Tibial artery (tissue), 4 donors: Measurements from ENCODE around the gene CRY2.

ENCODE experiments used
- DNase-seq, 2 donors: peaks; one replicate each; pipeline ENCODE4 v3.0.0-alpha.2; 2019
- H3K27ac ChIP-seq, 2 donors: fragments of 200-600 bp; sonication (generic) in 1 of 2; 1 replicate in 1 of 2; 2 replicates in 1 of 2; pipeline ENCODE4 v1.5.1; 2018 to 2019; ENCODE audit warnings: mild to moderate bottlenecking in 1 of 2
- H3K27me3 ChIP-seq, 2 donors: fragments of 200-600 bp; sonication (generic) in 1 of 2; one replicate each; pipeline versions ENCODE4 v1.5.1 to v1.6.0; 2016 to 2019
- H3K36me3 ChIP-seq, 3 donors: fragments of 200-600 bp; sonication (generic) in 2 of 3; one replicate each; pipeline ENCODE4 v1.5.1; 2016 to 2019; ENCODE audit warnings: mild to moderate bottlenecking in 2 of 3
- H3K4me1 ChIP-seq, 4 donors: fragments of 200-600 bp; sonication (generic) in 2 of 4; 1 replicate in 3 of 4; 2 replicates in 1 of 4; pipeline ENCODE4 v1.5.1; 2016 to 2019
- H3K4me3 ChIP-seq, 2 donors: fragments of 200-600 bp; sonication (generic) in 1 of 2; 1 replicate in 1 of 2; 2 replicates in 1 of 2; pipeline ENCODE4 v1.5.1; 2018 to 2019; ENCODE audit warnings: mild to moderate bottlenecking in 2 of 2
- H3K9me3 ChIP-seq, 3 donors: fragments of 200-600 bp; sonication (generic) in 1 of 3; one replicate each; pipeline ENCODE4 v1.5.1; 2016 to 2019
- CTCF ChIP-seq, 2 experiments: fragments of 200-600 bp in 1 of 2; fragments of 450-650 bp in 1 of 2; IDR thresholded peaks; one replicate each; pipeline ENCODE4 v1.5.1; 2017 to 2019; ENCODE audit warnings: antibody characterized with exemption in 2 of 2, mild to moderate bottlenecking in 1 of 2, moderate library complexity in 1 of 2
- intact Hi-C: fragments of 100-400 bp; cut with DNase I; formaldehyde crosslinking; loops from one replicate; pipeline ENCODE4 v1.15.0; 2023; ENCODE audit warnings: low total_unique reads

Gene CRY2

DNA sequence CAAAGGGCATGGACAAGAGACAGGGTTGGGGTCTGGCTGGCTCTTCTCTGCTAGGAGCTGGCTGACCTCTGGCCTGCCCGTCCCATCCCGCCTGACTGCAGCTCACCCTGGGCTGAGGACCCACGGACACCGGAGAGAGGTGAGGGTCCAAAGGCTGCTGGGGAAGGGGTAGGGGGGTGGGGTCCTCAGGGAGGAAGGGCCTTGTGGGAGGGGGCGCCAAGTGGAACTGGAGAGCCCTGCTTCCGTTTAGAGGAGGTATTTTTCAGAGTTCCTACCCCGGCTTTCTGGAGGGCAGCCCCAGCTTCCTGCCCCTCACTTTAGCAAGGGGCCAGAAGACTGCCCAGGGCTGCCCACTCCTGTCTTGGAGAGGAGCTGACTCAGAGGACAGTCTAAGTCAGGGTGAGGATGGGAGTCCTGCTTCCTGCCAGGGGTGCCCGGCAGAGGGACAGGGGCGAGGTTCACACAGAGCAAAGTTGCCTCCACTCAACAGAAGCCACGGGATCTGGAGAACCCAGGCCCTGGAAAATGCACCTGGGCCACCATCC lies 82.3 kb downstream of the CRY2 start:
- H3K27me3 ChIP-seq = peaks cover 0 to 23% of the 10 kb centered on the region in 2 donors
- intact Hi-C loops = no loop called here
- H3K4me1 ChIP-seq = peaks cover 0 to 7% (median 0%) of the 10 kb centered on the region in 4 donors
- no peak for TF ChIP-seq CTCF (IDR thresholded peaks at IDR 0.05)
- no peak overlapping the region for H3K4me3 ChIP-seq
- no peak overlapping the region for H3K27ac ChIP-seq
- peak in 1 of 2 donors; percentile 50 for DNase-seq
- peaks cover 26 to 50% (median 31%) of the 10 kb centered on the region in 3 donors for H3K36me3 ChIP-seq
- H3K9me3 ChIP-seq = no peaks in the 10 kb centered on the region

DNA sequence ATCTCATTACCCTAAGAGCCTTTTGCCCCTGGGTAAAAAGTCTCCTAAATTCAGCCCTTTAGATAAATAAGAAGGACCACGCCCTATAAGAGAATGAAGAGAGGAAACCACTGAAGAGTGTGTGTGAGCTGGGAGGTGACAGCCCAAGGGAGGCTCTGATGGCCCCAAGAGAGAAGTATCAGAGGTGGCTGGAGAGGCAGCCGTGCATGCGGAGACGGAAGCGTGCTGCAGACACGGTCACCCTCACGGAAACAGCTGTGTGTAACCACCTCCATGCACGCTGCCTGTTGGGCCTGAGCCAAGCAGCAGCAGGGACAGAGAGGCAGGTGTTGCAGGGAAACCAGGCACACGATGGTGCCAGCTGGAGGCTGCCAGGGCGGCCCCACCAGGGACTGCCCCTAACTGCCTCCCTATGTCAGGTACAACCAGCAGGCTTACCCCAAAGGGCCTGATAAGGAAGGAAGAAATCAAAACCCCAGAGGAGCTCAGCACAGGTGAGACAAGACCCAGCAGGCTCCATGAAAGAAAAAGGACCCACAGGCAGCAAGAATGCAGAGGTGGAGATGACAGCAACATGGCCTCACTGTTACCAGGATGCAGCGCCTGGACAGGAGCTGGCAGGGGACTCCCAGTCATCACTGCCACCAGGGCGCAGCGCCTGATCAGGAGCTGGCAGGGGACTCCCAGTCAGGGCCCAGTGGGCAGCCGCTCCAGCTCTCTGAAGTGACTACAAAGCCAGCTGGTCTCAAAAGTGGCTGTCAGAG lies 82.9 kb downstream of the CRY2 start:
- peaks cover 33 to 56% (median 38%) of the 10 kb centered on the region in 3 donors for H3K36me3 ChIP-seq
- DNase-seq = peak in 1 of 2 donors; percentile 67
- no peaks in the 10 kb centered on the region for H3K9me3 ChIP-seq
- peaks cover 0 to 20% of the 10 kb centered on the region in 2 donors for H3K27me3 ChIP-seq
- H3K27ac ChIP-seq = no peak overlapping the region
- intact Hi-C loops = no loop called here
- H3K4me1 ChIP-seq = peaks cover 0 to 7% (median 0%) of the 10 kb centered on the region in 4 donors
- H3K4me3 ChIP-seq = no peak overlapping the region
- TF ChIP-seq CTCF (IDR thresholded peaks at IDR 0.05) = no peak

- intact Hi-C loops = no loop called here
- no peak for DNase-seq
- H3K4me3 ChIP-seq = no peak overlapping the region
Observed at GRCh38 chr11:45930951-45931570, 83.8 kb downstream of the CRY2 start.

GRCh38 chr11:45931739-45932138 lies 84.5 kb downstream of the CRY2 start:
- TF ChIP-seq CTCF (IDR thresholded peaks at IDR 0.05) = no peak
- DNase-seq = peak in 1 of 2 donors; percentile 49
- intact Hi-C loops = no loop called here
- Histone ChIP-seq H3K36me3 (peaks cover 48 to 71% (median 53%) of the 10 kb centered on the region in 3 donors), H3K4me3 (no peak overlapping the region), H3K27ac (no peak overlapping the region), H3K9me3 (no peaks in the 10 kb centered on the region), H3K4me1 (peaks cover 0 to 7% (median 0%) of the 10 kb centered on the region in 4 donors), H3K27me3 (peaks cover 0 to 10% of the 10 kb centered on the region in 2 donors)

More at GRCh38 chr11:45930951-45931570, 83.8 kb downstream of the CRY2 start:
- peaks cover 41 to 65% (median 47%) of the 10 kb centered on the region in 3 donors for H3K36me3 ChIP-seq
- H3K4me1 ChIP-seq = peaks cover 0 to 7% (median 0%) of the 10 kb centered on the region in 4 donors
- peaks cover 0 to 15% of the 10 kb centered on the region in 2 donors for H3K27me3 ChIP-seq
- H3K27ac ChIP-seq = no peak overlapping the region
- TF ChIP-seq CTCF (IDR thresholded peaks at IDR 0.05) = no peak
- H3K9me3 ChIP-seq = no peaks in the 10 kb centered on the region

DNA sequence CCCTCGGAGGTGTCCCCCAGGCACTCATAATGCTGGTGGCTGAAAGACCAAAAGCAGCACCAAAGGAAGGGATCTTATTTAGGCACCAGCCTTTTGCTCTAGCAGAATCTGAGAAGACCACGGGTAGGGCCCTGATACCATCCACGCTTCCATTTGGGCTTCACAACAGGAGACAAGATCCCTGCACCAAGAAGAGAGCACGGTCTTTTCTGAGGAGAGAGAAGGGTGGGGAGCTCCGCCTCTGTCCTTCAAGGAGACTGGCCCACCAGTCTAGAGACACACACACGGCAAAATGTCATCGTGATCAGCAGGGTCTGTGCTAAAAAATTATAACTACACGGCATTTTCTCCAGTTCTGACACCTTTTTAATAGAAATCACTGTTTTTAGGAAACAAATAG lies 84.9 kb downstream of the CRY2 start:
- Histone ChIP-seq H3K36me3 (peaks cover 51 to 76% (median 57%) of the 10 kb centered on the region in 3 donors), H3K9me3 (no peaks in the 10 kb centered on the region), H3K4me1 (peaks cover 0 to 7% (median 0%) of the 10 kb centered on the region in 4 donors), H3K27me3 (peaks cover 0 to 6% of the 10 kb centered on the region in 2 donors), H3K4me3 (no peak overlapping the region), H3K27ac (no peak overlapping the region)
- no peak for TF ChIP-seq CTCF (IDR thresholded peaks at IDR 0.05)
- peak in 1 of 2 donors; percentile 51 for DNase-seq
- intact Hi-C loops = no loop called here
